ENCODE data around the gene SUN2.

SUN2 gene

GRCh38 chr22:38697425-38698089 is 58.2 kb downstream of the SUN2 start:
- DNase-seq (ENCODE audit: low read depth in 2 of 2) = no peak

DNA sequence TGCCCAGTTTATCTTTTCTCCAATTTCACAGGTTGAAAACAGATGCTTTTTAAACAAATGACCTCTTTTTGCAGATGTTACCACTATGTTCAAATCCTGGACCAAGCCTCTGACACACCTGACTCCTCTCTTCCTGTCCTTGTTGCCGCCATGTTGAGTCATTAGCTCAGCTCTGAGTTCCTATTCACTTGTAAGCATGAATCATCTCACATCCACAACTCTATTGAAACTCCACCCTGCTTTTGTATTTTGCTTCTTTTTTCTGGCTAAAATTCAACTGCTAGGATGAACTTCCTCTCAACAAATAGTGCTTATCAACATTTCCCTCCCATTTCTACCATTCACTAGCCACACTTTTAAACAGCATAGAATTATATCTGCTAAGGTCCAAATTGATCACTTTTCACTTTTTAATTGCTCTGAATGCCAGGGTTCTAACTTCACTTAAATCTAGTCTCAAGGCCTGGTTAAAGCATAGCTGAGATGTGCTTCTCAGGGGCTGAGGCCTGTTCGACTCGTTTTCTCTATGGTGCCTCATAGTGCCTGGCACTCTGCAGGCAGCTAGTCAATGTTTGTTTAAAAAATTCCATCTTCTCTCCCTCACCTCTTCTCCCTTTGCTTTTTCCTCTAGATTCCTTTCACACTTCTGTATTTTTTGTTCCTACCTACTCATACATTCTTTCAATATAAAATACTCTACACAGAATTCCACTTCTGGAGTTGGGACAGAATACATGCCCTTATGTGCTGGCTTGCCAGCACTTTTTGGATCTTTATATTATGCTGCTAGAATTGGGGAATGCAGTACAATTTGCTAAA is 59.0 kb downstream of the SUN2 start:
- peak in 1 of 2 donors; percentile 18 for DNase-seq (ENCODE audit: low read depth in 2 of 2)

DNA sequence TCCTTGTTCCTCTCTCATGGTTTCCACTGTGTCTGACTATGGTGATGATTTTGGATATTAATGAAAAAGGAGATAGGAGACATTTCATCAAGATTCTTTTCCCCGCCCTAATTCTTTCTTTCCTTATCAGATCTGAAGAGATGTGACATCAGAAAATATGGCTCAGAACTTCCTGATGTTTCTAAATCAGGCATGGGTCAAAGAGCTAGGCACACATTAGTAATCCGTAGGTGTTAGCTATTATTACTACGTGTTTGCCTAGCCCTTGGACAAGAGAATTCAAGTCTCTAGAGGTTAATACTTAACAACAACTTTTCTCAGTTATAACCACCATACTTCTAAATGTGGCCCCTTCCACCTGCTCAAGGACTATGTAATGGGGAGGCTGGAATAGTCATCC is 60.9 kb downstream of the SUN2 start:
- DNase-seq (ENCODE audit: low read depth in 2 of 2) = no peak

GRCh38 chr22:38694049-38694448 is 61.7 kb downstream of the SUN2 start:
- DNase-seq (ENCODE audit: low read depth in 2 of 2) = no peak

GRCh38 chr22:38689651-38690050 is 66.1 kb downstream of the SUN2 start:
- DNase-seq (ENCODE audit: low read depth in 2 of 2) = no peak

DNA sequence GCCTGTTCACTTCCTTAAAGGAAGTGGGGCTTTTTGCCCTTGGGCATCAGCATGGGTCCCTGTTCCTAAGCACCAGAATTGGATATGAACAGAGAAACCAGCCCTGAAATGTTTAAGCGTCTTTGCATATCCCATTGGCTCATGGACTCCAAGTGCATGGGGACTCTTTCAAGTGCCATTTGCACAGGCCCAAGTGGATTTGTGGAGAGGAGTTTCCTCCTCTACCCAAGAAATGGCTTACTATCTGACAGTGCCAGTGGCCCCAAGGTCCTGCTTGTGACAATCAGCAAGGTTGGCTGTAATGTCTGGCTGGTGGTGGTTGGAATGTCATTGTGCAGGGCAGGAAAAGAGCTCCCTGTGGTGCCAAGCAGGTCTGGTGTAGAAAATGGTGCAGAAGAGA is 70.0 kb downstream of the SUN2 start:
- DNase-seq (ENCODE audit: low read depth in 2 of 2) = no peak

GRCh38 chr22:38684895-38685294 is 70.9 kb downstream of the SUN2 start:
- no peak for DNase-seq (ENCODE audit: low read depth in 2 of 2)
